HG03139 (cell line): ENCODE data around the gene TIPARP.
"Not testable (repeated sequence)": the region's sequence is repeated elsewhere in the genome, so short reads cannot be mapped to it uniquely, and the experiment has no call there.

Source experiments
- ATAC-seq: cut with Tn5 transposase; IDR thresholded peaks from one replicate; pipeline ENCODE4 v1.9.1; 2021; ENCODE audit not compliant: unreplicated experiment

Gene TIPARP

DNA sequence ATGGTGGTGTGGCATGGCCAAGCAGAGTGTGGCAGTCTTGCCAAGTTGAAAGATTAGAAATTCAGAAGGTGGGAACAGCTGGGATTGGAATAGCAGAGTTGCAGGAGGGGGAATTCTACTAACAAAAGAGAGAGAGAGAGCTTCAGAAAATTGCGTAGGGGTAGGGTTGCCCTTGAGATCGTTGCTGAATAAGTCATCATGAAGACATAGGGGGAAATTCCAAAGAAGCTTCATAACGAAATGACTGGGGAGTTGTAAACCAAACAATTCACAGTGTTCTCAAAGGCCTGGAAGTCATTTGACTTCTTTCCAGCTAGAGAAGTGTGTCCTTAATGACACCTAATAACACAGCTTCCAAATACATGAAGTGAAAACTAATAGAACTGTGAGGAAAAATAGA, 26.3 kb upstream of the TIPARP start:
- no peak for ATAC-seq

DNA sequence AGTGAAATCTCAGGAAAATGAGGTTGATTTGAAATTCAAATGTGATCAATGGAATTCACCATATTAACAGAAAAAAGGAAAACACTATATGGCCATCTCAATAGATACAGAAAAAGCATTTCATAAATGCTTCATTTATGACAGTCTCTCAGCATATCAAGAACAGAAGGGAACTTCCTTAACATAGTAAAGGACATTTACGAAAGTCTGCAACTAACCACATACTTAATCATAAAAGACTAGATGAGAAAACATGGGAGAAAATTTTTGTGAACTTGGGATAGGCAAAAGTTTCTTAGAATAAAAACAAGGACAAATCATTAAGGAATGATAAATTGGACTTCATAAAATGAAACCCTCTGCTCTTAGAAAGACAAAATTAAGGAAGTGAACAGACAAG, 24.7 kb upstream of the TIPARP start:
- ATAC-seq, result no peak

DNA sequence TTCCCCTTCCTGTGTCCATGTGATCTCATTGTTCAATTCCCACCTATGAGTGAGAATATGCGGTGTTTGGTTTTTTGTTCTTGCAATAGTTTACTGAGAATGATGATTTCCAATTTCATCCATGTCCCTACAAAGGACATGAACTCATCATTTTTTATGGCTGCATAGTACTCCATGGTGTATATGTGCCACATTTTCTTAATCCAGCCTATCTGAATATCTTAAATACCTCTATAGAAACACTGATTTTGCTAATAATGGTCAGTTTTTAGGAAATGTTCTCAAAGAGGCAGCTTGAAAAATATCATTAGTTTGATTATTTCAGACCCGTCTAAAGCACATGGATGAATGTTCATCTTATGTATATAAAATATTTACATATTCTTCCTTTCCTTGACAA, 21.7 kb upstream of the TIPARP start:
- ATAC-seq, result not testable (repeated sequence)

DNA sequence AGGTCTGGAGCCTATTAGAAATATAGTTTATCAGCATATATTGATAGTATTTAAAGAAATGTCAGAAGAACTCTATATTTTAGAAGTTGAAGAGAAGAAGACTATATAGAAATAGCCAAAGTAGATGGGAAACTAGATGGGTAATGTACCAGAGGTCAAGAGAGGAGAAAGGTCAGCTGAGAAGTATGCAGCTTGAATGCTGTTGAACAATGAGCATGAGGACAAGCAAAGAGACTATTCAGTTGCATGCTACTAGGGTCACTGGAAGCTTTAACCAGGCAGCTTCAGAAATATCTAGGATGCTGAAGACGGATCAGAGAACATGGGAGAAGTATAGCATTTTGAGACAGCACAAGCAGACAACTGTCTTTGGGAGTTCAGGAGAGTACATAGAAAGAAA, 19.6 kb upstream of the TIPARP start:
- no peak for ATAC-seq

GRCh38 chr3:156655819-156656550, 18.4 kb upstream of the TIPARP start:
- no peak for ATAC-seq

DNA sequence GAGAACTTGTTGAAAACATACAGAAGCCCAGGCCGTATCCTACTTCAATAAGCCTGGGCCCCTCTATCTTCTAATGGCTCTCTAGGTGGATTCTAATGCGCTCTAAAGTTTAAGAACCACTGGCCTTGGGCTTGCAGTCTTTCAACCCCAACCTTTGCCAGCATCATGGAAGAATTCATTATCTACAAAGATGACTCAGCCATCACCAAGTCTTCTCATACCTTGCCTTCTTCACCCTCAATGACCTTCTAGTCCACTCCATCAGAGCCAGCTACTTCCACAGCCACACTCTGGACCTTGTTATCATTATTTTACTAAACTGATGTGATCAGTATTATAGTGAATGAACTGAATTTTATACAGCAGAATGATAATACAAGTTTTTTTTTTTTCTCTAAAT, 16.9 kb upstream of the TIPARP start:
- ATAC-seq, result no peak

- ATAC-seq, result no peak
Observed at GRCh38 chr3:156657862-156658731, 16.3 kb upstream of the TIPARP start.

GRCh38 chr3:156658732-156659090, 15.7 kb upstream of the TIPARP start:
- no peak for ATAC-seq

GRCh38 chr3:156659260-156659659, 15.1 kb upstream of the TIPARP start:
- no peak for ATAC-seq

GRCh38 chr3:156661155-156661554, 13.2 kb upstream of the TIPARP start:
- no peak for ATAC-seq

DNA sequence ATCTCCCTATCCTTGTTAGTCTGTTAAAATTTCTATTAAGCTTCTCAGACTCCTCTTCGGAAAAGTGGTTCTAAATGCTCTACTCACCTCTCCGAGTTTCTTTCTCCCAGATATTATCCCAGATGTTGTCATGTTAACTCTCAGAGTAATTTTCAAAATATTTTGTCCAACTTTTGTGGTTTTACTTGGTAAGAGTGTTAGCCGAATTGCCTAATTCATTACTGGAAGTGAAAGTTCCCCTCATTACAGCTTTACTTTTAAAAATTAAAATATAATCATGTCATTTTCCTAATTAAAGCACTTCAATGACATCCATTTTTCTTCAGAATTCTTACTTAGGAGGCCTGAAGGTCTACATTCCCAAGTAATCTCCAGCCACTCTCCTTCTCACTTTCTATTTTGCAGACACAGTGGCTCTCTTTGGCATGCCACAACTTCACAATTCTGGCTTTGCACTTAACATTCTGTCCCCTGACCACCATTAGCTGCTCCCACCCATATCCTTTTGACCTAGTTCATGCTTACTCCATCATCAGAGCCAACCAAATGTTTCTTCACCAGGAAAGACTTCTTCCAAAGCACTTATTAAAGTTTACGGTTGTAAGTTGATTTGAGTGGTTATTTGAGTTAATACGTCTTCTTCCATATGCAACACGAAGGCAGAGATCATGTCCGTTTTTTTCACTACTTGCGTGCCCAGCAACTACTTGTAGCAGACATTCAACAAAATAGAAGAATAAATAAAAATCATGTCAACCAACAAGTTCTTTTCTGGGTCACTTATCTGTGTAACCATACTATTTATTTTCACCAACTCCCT, 10.2 kb upstream of the TIPARP start:
- no peak for ATAC-seq

DNA sequence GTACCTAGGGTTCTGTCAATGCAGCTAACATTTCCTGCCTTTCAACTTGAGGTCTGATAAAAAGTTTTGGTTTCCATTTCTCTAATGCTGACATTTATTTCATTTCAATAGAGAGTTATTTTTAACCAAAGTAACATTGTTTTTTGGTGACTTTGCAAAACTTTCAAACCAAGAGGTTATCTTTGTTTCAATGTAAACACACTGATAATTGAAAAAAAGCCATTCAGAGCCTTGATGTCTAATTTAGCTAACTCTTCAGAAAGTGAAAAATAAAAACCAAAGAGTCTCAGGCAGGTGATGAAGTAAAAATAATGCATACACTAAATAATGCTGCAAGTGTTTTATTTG, 9.6 kb upstream of the TIPARP start:
- ATAC-seq, result peak; percentile 66

GRCh38 chr3:156665291-156665690, 9.1 kb upstream of the TIPARP start:
- ATAC-seq, result peak; percentile 3

- no peak for ATAC-seq
Observed at GRCh38 chr3:156666073-156666472, 8.3 kb upstream of the TIPARP start.

DNA sequence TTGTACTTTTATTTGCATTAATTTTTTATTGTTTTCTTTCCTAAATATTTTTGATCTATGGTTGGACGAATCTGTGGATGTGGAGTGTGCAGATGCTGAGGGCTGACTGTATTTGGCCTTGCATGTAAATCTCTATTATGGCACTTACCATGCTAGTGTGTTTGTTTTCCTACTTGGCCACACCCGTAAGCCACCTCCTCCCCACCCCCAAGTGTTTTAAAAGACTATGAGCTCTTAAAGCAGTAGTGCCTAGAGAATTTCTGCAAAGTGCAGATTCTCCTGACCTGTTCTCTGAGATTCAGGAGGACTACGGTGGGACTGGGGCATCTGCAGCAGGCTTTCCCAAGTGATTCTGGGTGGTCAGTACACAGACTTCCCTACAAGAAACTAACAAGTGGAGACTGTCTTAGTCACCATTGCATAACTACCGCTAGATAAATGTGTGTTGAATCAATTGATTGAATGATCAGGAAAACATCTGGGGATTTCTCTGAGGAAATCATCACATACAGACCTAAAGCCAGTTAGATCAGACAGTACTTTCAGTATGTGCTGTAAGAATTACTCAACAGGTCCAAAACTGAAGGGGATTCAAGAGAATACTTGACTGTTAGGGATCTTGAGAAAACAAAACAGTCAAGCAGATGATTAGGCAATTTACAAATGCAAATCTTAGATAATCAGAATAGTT, 6.2 kb upstream of the TIPARP start:
- no peak for ATAC-seq

DNA sequence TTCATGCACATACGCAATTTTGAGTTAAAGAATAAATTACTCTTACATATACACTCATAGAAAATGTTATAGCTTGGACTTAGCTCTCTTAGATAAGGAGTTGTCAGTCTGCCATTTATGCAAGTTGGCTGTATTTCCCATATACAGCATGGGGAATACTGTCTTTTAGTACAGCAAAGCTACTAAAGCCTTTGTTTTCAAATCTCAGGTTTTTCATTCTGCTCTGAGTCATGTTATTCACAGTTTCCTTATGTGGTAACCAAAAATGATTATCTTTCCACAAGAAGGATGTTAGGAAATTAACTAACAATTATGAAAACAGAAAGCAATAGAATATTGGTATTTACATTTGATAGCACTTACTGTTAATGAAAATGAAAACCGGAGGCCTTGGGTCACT, 4.3 kb upstream of the TIPARP start:
- ATAC-seq, result no peak

- ATAC-seq, result no peak
Observed at GRCh38 chr3:156670652-156671051, 3.7 kb upstream of the TIPARP start.

DNA sequence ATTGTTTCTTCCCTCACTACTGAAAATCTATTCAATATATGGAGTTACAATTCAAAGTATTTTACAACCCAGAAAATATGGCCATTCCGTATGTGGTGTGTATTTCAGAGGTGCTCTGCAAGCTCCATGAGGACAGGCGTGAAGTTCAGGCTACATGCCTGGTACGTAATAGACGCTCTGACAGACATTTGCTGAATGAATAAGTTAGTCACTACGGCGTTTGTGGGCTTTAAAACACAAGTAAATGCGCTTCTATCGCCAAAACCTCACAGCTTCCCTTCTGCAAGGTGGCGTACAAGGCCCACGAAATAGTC, 701 bp upstream of the TIPARP start:
- ATAC-seq, result no peak

- no peak for ATAC-seq
Observed at GRCh38 chr3:156674911-156675829, 780 bp downstream of the TIPARP start.
